ENCODE data around the gene SMCO2.

- TF ChIP-seq CTCF (conservative IDR thresholded peaks at IDR 0.05; ENCODE audit: low read depth, low read length) (no peak), EZH2phosphoT487 (IDR thresholded peaks at IDR 0.05; ENCODE audit: borderline replicate concordance, low read length) (no peak), EZH2 (IDR thresholded peaks at IDR 0.05; ENCODE audit: low read length, unreplicated experiment) (no peak)
Measured at GRCh38 chr12:27527512-27527911, 81.0 kb downstream of the SMCO2 start.
